Neural cell (in vitro differentiated cells): Measurements from ENCODE around the gene FBXL2.

Experiments used
- EP300 ChIP-seq: fragments of 450-650 bp; conservative IDR thresholded peaks from 2 replicates; pipeline ENCODE4 v1.6.1; 2014; ENCODE audit warnings: antibody characterized with exemption, mild to moderate bottlenecking, moderate library complexity; ENCODE audit not compliant: poor library complexity, severe bottlenecking
- POLR2AphosphoS5 ChIP-seq: IDR thresholded peaks from 2 replicates; pipeline ENCODE4 v1.6.1; 2012
- RAD21 ChIP-seq: fragments of 450-650 bp; conservative IDR thresholded peaks from 2 replicates; pipeline ENCODE4 v1.6.1; 2014; ENCODE audit warnings: antibody characterized with exemption, mild to moderate bottlenecking, moderate library complexity
- TAF1 ChIP-seq: IDR thresholded peaks from 2 replicates; pipeline ENCODE4 v1.6.1; 2012; ENCODE audit warnings: low read depth
- TF ChIP-seq, protein P1 (sequence below): fragments of 450-650 bp; IDR thresholded peaks from 2 replicates; pipeline ENCODE4 v1.5.1; 2014; ENCODE audit warnings: antibody characterized with exemption, mild to moderate bottlenecking, moderate library complexity; ENCODE audit not compliant: poor library complexity, severe bottlenecking
- TF ChIP-seq, protein P2 (sequence below): IDR thresholded peaks from 2 replicates; pipeline ENCODE4 v1.6.1; 2012; ENCODE audit warnings: borderline replicate concordance

GRCh38 chr3:33240261-33240660 lies 37.0 kb upstream of the FBXL2 start:
- TF ChIP-seq, protein P1, sequence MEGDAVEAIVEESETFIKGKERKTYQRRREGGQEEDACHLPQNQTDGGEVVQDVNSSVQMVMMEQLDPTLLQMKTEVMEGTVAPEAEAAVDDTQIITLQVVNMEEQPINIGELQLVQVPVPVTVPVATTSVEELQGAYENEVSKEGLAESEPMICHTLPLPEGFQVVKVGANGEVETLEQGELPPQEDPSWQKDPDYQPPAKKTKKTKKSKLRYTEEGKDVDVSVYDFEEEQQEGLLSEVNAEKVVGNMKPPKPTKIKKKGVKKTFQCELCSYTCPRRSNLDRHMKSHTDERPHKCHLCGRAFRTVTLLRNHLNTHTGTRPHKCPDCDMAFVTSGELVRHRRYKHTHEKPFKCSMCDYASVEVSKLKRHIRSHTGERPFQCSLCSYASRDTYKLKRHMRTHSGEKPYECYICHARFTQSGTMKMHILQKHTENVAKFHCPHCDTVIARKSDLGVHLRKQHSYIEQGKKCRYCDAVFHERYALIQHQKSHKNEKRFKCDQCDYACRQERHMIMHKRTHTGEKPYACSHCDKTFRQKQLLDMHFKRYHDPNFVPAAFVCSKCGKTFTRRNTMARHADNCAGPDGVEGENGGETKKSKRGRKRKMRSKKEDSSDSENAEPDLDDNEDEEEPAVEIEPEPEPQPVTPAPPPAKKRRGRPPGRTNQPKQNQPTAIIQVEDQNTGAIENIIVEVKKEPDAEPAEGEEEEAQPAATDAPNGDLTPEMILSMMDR = no peak
- TF ChIP-seq EP300 (no peak), POLR2AphosphoS5 (no peak), RAD21 (no peak), TAF1 (no peak)
- TF ChIP-seq, protein P2, sequence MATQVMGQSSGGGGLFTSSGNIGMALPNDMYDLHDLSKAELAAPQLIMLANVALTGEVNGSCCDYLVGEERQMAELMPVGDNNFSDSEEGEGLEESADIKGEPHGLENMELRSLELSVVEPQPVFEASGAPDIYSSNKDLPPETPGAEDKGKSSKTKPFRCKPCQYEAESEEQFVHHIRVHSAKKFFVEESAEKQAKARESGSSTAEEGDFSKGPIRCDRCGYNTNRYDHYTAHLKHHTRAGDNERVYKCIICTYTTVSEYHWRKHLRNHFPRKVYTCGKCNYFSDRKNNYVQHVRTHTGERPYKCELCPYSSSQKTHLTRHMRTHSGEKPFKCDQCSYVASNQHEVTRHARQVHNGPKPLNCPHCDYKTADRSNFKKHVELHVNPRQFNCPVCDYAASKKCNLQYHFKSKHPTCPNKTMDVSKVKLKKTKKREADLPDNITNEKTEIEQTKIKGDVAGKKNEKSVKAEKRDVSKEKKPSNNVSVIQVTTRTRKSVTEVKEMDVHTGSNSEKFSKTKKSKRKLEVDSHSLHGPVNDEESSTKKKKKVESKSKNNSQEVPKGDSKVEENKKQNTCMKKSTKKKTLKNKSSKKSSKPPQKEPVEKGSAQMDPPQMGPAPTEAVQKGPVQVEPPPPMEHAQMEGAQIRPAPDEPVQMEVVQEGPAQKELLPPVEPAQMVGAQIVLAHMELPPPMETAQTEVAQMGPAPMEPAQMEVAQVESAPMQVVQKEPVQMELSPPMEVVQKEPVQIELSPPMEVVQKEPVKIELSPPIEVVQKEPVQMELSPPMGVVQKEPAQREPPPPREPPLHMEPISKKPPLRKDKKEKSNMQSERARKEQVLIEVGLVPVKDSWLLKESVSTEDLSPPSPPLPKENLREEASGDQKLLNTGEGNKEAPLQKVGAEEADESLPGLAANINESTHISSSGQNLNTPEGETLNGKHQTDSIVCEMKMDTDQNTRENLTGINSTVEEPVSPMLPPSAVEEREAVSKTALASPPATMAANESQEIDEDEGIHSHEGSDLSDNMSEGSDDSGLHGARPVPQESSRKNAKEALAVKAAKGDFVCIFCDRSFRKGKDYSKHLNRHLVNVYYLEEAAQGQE = no peak
